Stimulated activated CD8-positive, alpha-beta memory T cell treated with anti-CD3 and anti-CD28 coated beads, Interleukin-4, amount 100 ng/mL, for 24 hours (primary cell): ENCODE measurements around the gene RNU7-1.

ENCODE experiments used
- DNase-seq: peaks from one replicate; pipeline ENCODE4 v3.0.0-alpha.2; 2020; ENCODE audit warnings: low read depth

RNU7-1 gene

DNA sequence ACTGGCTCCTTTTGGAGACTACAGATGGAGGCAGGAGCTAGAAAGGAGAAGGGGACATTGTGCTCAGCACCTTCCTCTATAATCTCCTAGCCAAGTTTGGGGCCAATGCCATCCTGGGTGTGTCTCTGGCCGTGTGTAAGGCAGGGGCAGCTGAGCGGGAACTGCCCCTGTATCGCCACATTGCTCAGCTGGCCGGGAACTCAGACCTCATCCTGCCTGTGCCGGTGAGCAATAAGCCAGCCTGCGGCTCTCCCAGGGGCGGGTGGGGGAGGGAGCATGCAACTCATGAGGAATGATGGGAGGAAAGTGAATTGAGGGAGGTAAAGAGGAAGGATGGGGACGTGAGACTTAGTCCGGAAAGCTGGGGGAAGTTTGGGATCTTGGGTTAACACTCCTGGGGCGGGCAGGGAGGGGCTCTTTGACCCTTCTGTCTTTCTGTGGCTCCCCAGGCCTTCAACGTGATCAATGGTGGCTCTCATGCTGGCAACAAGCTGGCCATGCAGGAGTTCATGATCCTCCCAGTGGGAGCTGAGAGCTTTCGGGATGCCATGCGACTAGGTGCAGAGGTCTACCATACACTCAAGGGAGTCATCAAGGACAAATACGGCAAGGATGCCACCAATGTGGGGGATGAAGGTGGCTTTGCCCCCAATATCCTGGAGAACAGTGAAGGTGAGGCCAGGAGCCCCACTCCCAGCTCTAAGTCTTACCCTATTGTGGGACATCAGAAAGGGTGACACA is 26.0 kb upstream of the RNU7-1 start:
- DNase-seq = no peak

DNA sequence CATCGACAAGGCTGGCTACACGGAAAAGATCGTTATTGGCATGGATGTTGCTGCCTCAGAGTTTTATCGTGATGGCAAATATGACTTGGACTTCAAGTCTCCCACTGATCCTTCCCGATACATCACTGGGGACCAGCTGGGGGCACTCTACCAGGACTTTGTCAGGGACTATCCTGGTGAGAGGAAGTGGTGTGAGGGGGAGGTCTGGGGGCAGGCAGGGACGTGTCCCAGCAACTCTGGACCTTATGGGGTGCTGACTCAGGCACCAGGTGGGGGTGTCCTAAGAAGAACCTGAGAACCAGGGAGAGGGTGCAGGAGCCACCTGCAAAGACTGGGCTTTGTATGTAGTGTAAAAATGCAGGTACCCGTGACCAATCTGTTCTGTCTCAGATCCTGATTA is 24.0 kb upstream of the RNU7-1 start:
- DNase-seq = no peak

- no peak for DNase-seq
Measured at GRCh38 chr12:6921539-6921938, 22.1 kb upstream of the RNU7-1 start.

- DNase-seq = no peak
Measured at GRCh38 chr12:6921996-6922946, 21.3 kb upstream of the RNU7-1 start.

GRCh38 chr12:6923003-6923732 is 20.4 kb upstream of the RNU7-1 start:
- DNase-seq = no peak

- DNase-seq = no peak
Measured at GRCh38 chr12:6923851-6924250, 19.8 kb upstream of the RNU7-1 start.

DNA sequence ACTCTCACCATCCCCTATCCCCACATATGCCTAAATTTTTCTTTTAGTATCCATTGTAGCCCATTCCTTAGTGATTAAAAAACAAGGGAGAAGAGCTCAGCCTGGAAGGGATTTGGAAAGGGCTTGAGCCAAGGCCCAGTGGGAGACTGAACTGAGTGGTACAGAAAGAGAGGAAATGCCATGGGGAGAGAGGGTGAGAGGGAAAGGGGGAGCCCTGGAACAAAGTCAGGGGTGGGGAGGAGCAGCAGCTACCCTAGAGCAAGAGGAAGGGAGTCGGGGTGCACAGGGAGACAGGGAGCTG is 18.4 kb upstream of the RNU7-1 start:
- DNase-seq = no peak

- no peak for DNase-seq
Measured at GRCh38 chr12:6925540-6926279, 17.9 kb upstream of the RNU7-1 start.

DNA sequence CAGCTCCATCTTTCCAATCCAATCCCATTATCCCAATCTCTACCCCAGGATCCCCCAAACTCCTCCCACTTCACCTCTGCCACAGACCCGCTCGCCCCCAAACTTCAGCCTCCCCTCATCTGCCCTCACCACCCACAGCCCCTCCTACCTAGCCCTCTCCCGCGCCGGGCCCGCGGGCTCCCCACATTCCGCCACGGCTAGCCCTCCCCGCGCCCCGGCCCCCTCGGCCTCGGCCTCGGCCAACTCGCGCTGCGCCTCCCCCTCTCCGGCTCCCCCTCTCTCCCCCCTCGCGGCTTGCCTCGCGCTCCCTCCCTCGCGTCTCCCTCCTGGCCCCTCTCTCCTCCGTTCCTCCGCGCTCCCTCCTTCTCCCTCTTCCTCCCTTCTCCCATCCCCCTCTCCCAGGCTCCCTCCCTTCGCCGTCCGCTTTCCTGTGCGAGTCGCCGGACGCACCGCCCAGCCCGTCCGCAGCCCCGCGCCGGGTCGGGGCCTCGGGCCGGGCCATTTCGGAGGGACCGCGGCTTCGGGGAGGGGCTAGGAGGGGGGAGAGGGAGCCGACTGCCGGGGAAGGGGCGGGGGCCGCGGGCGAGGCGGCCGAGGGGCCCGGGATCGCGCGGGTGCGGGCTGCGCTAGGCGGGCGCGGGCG is 16.1 kb upstream of the RNU7-1 start, which contains the start of gene ATN1:
Gene ATN1 (plus strand): TSS at position 581 of the 643 bp plus-strand sequence. CDS start 6,043 bp downstream, outside the sequence.
- DNase-seq = no peak

GRCh38 chr12:6928022-6928702 is 15.5 kb upstream of the RNU7-1 start:
- DNase-seq = no peak

DNA sequence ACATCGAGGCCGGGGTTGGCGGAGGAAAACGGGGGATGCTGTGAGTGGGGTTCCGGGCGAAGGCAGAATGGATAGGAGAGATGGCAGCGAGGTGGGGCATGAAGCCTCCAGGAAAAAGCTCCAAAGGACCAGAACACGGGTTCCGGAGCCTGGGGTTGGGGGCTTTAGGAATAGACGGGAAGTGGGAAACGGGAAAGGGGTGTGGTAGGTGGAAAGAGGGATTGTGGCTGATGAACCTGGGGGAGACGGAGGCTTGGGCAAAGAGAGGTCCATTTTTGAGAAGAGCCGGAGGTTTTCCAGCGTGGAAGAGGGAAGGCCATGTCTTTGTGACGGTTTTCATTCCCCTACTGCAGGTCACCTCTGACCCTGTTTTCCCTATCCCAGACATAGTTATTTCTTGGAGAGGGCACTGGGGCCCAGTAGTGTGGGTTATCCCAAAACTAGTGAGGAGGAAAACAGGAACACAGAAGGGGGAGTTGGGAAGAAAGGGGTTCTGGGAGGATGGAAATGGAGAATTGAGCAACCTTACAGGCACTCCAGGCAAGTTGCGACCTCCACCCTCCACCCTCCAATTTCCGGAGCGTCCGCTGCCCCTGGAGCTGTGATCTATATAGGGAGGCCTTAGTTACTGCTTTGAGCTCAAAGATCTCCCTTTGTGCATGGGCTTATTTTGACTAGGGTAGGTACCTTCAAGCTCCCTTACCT is 14.8 kb upstream of the RNU7-1 start:
- DNase-seq = no peak

GRCh38 chr12:6929466-6930452 is 13.9 kb upstream of the RNU7-1 start:
- no peak for DNase-seq

GRCh38 chr12:6932766-6933165 is 10.8 kb upstream of the RNU7-1 start:
- DNase-seq = no peak

- DNase-seq = no peak
Measured at GRCh38 chr12:6934110-6934509, 9.5 kb upstream of the RNU7-1 start.

DNA sequence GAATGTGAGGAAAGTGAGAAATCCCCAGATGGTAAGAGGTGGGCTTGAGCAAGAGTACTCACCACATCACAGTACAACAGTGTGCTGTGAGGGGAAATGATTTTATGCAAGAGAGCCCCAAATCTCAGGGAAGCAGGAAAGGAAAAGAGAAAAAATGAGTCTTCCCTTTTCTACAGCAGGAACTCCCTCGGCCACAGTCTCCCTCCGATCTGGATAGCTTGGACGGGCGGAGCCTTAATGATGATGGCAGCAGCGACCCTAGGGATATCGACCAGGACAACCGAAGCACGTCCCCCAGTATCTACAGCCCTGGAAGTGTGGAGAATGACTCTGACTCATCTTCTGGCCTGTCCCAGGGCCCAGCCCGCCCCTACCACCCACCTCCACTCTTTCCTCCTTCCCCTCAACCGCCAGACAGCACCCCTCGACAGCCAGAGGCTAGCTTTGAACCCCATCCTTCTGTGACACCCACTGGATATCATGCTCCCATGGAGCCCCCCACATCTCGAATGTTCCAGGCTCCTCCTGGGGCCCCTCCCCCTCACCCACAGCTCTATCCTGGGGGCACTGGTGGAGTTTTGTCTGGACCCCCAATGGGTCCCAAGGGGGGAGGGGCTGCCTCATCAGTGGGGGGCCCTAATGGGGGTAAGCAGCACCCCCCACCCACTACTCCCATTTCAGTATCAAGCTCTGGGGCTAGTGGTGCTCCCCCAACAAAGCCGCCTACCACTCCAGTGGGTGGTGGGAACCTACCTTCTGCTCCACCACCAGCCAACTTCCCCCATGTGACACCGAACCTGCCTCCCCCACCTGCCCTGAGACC is 8.0 kb upstream of the RNU7-1 start:
- no peak for DNase-seq

- no peak for DNase-seq
Measured at GRCh38 chr12:6936194-6936635, 7.4 kb upstream of the RNU7-1 start.

- no peak for DNase-seq
Measured at GRCh38 chr12:6936636-6937480, 6.8 kb upstream of the RNU7-1 start.
